Subcutaneous adipose tissue (tissue), 4 donors: ENCODE measurements around the gene GPR31. TPM values are rescaled to one million over a fixed set of nuclear protein-coding genes. Genes with fewer than 3 reads are reported as not detected.

ENCODE experiments used
- total RNA-seq, 4 donors: library from RNA; depleted of rRNA; stranded (reverse); fragments of >200 nt; gene quantifications; one replicate each; pipeline ENCODE4 v1.1.0, GENCODE V29; 2016
- TF ChIP-seq, protein P1 (sequence below): fragments of 450-650 bp; IDR thresholded peaks from one replicate; pipeline ENCODE4 v1.5.1; 2016; ENCODE audit warnings: low read depth, mild to moderate bottlenecking, control low read depth, antibody characterized with exemption, moderate library complexity

GPR31 gene
- total RNA-seq, 4 donors from 2014 or later, result not detected

DNA sequence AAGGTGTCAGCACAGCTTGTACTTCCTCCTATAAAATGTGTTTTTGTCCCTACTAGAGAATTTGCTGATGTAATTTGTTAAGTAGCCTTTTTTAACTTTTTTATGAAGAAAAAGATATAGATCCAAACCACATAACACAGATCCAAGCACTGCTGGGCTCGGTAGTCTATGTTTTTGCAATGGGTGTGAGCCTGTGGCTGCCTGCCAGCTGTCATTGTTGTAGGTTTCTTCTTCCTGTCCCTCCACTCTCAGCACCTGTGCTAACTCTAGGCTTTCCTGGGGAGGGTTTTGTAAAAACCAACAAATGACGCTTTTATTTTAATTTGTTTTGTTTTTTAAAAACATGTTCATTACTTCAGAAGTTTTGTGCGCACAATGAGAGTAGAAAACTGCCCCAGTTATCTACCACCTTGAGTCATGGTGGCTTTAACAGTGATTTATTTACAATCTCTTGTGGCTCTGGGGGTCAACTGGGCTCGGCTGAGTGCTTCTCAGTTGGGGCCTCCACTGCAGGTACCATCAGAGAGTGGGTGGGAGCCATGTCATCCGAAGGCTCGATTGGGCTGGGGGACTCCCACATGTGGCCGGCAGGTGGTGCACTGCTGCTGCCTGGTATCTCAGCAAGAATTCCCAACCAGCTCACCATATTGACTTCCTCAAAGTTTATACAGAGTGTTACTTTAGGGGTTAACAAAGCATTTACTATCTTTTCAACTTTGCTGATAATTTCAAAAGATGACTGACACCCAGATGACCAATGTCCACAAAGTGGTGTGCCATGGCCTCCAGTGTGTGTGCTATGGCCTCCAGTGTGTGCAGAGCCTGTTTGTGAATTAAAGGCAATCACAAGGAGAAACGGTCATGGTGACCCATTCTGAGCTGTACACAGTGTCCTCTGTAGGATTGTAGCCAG is 37.9 kb downstream of the GPR31 start:
- TF ChIP-seq, protein P1, sequence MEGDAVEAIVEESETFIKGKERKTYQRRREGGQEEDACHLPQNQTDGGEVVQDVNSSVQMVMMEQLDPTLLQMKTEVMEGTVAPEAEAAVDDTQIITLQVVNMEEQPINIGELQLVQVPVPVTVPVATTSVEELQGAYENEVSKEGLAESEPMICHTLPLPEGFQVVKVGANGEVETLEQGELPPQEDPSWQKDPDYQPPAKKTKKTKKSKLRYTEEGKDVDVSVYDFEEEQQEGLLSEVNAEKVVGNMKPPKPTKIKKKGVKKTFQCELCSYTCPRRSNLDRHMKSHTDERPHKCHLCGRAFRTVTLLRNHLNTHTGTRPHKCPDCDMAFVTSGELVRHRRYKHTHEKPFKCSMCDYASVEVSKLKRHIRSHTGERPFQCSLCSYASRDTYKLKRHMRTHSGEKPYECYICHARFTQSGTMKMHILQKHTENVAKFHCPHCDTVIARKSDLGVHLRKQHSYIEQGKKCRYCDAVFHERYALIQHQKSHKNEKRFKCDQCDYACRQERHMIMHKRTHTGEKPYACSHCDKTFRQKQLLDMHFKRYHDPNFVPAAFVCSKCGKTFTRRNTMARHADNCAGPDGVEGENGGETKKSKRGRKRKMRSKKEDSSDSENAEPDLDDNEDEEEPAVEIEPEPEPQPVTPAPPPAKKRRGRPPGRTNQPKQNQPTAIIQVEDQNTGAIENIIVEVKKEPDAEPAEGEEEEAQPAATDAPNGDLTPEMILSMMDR, result no peak

DNA sequence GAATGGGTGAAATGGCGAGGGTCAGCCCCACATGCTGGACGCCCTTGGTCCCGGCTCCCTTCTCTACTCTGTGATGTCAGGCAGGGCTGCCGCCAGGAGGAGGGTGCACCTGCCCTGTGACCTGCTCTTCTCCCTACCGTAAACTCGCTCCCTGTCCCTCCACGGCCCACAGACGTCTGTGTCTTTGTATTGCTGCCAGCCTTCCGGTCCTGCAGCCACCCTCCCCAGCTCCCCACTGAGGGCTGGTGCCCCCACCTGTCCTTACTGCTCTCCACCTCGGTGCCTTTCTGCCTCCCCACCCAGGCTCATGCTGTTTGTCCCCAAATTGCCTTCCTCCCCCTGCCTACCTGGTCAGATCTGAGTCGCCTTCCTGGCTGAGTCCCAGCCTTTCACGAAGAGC is 38.9 kb downstream of the GPR31 start:
- TF ChIP-seq, protein P1, result no peak

DNA sequence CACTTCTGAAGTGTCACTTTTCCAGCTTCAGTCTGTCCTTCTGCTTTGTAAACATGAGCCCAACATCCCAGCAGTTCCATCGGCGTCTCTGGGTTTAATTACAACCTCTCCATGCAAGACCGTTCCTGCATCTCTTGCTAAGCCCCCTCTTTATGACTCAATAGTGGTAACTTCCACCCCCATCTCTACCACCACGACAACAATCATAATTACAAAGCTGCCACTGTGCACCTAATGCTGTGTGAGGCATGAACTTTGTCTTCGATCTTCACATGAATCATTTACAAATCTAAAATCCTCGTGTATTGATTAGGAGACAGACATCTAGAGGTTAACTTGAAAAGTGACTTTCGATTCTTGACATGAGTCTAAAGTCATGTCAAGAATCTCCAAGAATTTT is 39.8 kb downstream of the GPR31 start:
- TF ChIP-seq, protein P1, result no peak

DNA sequence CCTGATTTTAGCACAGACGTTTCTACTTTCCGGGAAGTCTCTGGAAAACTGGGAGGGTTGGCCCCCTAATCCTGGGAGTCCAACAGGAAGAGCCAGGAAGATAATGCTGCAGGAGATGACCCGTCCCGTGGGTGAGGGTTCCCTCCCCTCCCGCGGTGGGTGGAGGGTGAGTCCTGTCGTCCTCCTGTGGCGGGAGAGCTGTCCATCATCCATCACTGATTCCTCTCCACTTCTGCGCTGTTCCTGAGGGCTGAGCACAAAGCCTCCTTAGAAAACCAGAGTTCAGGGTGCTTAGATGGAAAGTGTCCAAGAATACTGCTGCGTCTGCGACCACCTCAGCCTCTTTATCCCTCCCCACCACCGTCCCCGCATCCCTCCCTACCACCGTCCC is 40.9 kb downstream of the GPR31 start:
- TF ChIP-seq, protein P1, result no peak

DNA sequence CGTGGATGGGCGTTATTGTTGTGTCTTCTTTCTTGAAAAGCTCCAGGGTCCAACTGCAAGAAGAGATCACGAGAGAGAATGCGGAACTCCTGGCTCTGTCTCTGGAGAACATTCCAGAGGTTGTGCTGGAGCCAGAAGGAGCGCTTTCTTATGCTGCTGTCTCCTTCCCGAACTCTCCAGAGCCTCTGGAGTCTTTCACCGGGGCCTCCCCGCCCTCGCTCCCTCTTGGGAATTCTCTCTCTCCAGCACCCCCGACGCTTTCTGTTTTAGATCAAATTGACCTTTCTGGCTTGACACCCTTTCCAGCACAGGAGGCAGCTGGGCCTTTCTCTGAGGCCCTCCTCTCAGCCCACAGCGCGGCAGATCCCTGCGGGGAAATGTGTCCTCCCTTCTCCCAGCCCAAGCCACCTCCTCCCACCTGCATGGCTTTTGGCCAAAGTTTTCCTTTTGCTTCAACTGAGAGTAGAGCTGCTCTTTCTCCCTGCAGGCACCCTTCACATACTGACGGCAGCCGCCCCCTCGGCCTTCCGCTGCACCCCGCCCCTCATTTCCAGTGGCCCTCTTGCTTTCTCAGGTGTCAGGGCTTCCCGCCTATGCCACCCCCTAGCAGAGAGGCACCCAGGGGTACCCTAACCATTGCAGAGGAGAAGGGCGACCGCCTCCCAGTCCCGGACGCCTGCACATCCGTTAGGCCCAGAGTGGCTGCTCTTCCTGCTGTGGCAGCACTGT is 41.5 kb downstream of the GPR31 start:
- TF ChIP-seq, protein P1, result no peak

DNA sequence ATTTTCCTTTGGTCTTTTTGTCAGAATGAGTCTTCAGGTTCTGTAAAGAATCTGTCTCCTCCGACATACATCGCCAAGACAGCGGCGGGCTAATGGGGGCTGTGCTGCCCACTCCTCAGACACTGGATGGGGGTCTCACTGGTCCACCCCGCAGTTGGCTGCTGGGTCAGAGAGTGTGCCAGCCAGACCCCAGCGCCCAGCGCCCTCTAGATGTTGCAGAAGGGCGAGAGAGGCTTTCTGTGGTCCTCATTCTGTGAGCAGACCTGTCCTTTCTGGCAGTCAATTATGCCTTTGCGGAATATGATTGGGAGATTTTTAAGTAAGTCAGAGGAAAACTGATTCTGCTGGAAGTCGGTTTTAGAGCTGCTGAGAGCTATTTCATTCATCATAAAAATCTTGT is 42.7 kb downstream of the GPR31 start:
- TF ChIP-seq, protein P1, result no peak
